Epithelial cell of esophagus (primary cell): ENCODE results near the gene TRAF7.

Source experiments
- DNase-seq: peaks from one replicate; pipeline ENCODE4 v3.0.0; 2010; ENCODE audit warnings: low read depth
- H3K4me3 ChIP-seq: 2 replicates; pipeline ENCODE4 v1.5.1; 2011; ENCODE audit warnings: mild to moderate bottlenecking, low read length, control low read depth
- CTCF ChIP-seq: IDR thresholded peaks from 2 replicates; pipeline ENCODE4 v1.5.1; 2011; ENCODE audit warnings: low read depth, mild to moderate bottlenecking, low read length, control low read depth, inconsistent platforms; ENCODE audit not compliant: insufficient read depth; ENCODE audit errors: missing control alignments

TRAF7 gene

GRCh38 chr16:2214719-2214968, 59.1 kb downstream of the TRAF7 start, which contains the start of gene PGP:
Gene PGP (minus strand): TSS chr16:2214840. CDS start chr16:2214777, 63 bp downstream.
- no peak for TF ChIP-seq CTCF
- DNase-seq, result no peak
- peak within 1 kb of the TSS; percentile 68 for H3K4me3 ChIP-seq

- DNase-seq, result no peak
- no peak overlapping the region for H3K4me3 ChIP-seq
- TF ChIP-seq CTCF, result no peak
Measured at GRCh38 chr16:2216330-2216729, 60.7 kb downstream of the TRAF7 start.

- peak within 1 kb of the TSS; percentile 87 for H3K4me3 ChIP-seq
- peak; percentile 100 for DNase-seq
- peak; percentile 1 for TF ChIP-seq CTCF
Measured at GRCh38 chr16:2223221-2223941, 67.8 kb downstream of the TRAF7 start, which contains the start of gene E4F1. Gene E4F1 (plus strand): TSS chr16:2223591. CDS start chr16:2223614, 23 bp downstream.

GRCh38 chr16:2223942-2224486, 68.4 kb downstream of the TRAF7 start:
- TF ChIP-seq CTCF, result peak; percentile 15
- DNase-seq, result peak; percentile 63
- peak overlapping the region; percentile 87 for H3K4me3 ChIP-seq

- no peak for TF ChIP-seq CTCF
- H3K4me3 ChIP-seq, result no peak overlapping the region
- no peak for DNase-seq
Measured at GRCh38 chr16:2226245-2226793, 70.7 kb downstream of the TRAF7 start.

DNA sequence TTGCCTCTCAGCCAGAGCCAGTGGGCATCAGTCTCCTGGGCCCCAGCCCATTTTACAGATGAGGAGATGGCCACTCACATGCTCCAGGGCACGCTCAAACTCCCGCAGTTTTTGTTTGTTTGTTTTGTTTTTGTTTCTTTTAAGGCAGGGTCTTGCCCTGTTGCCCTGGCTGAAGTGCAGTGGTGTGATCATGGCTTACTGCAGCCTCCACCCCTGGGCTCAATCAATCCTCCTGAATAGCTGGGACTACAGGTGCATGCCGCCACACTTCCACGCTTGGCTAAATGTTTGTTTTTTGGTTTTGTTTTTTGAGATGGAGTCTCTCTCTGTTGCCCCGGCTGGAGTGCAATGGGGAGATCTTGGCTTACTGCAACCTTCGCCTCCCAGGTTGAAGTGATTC, 71.3 kb downstream of the TRAF7 start:
- no peak for DNase-seq
- TF ChIP-seq CTCF, result no peak

More for the DNA sequence above, 71.3 kb downstream of the TRAF7 start:
- no peak overlapping the region for H3K4me3 ChIP-seq
